NB4 (cell line): ENCODE measurements around the gene PF4V1.

Source experiments
- POLR2A ChIP-seq: IDR thresholded peaks from 2 replicates; pipeline ENCODE4 v1.6.1; 2011; ENCODE audit warnings: mild to moderate bottlenecking; ENCODE audit not compliant: insufficient read length; ENCODE audit errors: extremely low read depth
- TF ChIP-seq, protein P1 (sequence below): IDR thresholded peaks from one replicate; pipeline ENCODE4 v1.5.1; 2012; ENCODE audit warnings: low read depth, low read length
- TF ChIP-seq, protein P2 (sequence below): IDR thresholded peaks from 2 replicates; pipeline ENCODE4 v1.6.1; 2011; ENCODE audit warnings: low read depth, low read length

DNA sequence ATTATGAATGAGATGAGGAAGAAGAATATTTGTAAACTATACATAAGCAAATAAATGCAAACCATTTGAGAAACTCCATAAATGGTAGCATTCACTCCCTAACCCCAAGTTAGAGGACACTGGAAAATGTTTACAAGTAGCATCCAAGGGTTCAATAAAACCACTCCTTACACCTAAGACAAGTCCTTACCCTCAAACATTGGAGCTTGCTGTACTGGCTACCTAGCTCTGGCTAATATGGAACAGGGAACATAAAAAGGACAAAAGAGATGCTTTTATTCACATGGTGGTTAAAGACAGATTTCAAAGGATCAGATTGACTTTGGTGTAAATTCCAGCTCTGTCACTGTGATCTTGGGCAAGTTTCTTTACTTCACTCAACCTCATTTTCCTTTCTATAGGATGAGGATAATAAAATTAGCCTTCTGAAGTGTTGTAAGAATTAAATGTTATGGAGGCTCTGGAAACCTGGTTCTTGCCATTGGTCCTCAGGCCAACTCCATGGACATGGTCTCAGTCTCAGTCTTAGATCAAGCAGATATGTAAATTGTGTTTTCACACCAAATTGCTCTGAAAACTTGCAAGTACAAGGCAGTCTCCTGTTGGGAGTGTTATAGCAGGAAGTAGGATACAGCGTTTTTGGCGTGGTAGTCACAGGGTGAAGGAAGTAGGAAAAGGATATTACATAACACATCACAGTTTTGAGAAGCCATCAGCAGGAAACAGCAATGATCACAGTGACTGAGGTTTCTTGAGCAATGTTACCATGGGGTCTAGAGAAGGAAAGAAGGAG is 19.4 kb downstream of the PF4V1 start:
- TF ChIP-seq, protein P1, sequence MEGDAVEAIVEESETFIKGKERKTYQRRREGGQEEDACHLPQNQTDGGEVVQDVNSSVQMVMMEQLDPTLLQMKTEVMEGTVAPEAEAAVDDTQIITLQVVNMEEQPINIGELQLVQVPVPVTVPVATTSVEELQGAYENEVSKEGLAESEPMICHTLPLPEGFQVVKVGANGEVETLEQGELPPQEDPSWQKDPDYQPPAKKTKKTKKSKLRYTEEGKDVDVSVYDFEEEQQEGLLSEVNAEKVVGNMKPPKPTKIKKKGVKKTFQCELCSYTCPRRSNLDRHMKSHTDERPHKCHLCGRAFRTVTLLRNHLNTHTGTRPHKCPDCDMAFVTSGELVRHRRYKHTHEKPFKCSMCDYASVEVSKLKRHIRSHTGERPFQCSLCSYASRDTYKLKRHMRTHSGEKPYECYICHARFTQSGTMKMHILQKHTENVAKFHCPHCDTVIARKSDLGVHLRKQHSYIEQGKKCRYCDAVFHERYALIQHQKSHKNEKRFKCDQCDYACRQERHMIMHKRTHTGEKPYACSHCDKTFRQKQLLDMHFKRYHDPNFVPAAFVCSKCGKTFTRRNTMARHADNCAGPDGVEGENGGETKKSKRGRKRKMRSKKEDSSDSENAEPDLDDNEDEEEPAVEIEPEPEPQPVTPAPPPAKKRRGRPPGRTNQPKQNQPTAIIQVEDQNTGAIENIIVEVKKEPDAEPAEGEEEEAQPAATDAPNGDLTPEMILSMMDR: no peak
- no peak for TF ChIP-seq POLR2A
- TF ChIP-seq, protein P2, sequence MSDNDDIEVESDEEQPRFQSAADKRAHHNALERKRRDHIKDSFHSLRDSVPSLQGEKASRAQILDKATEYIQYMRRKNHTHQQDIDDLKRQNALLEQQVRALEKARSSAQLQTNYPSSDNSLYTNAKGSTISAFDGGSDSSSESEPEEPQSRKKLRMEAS: no peak
